Karpas-422 (cell line): ENCODE results near the gene SLC25A31. TPM values are rescaled to one million over a fixed set of nuclear protein-coding genes. Genes with fewer than 3 reads are reported as not detected.

Experiments used
- DNase-seq: peaks from one replicate; pipeline ENCODE4 v3.0.0-alpha.2; 2015
- H2AFZ ChIP-seq: fragments of 200-600 bp; sonication (generic); 2 replicates; pipeline ENCODE4 v1.6.1; 2014; ENCODE audit warnings: antibody characterized with exemption, low read length, mixed read lengths
- H3K27ac ChIP-seq: fragments of 200-600 bp; sonication (generic); 2 replicates; pipeline ENCODE4 v1.5.1; 2014; ENCODE audit warnings: mild to moderate bottlenecking, low read length, moderate library complexity
- H3K27me3 ChIP-seq: fragments of 200-600 bp; sonication (generic); 2 replicates; pipeline ENCODE4 v1.6.1; 2014; ENCODE audit warnings: low read length, mixed read lengths
- H3K36me3 ChIP-seq: fragments of 200-600 bp; sonication (generic); 2 replicates; pipeline ENCODE4 v1.6.1; 2014; ENCODE audit warnings: low read length, mixed read lengths; ENCODE audit not compliant: insufficient read depth
- H3K4me1 ChIP-seq: fragments of 200-600 bp; sonication (generic); 2 replicates; pipeline ENCODE4 v1.6.1; 2014; ENCODE audit warnings: mild to moderate bottlenecking, low read length, mixed read lengths
- H3K4me2 ChIP-seq: fragments of 200-600 bp; sonication (generic); 2 replicates; pipeline ENCODE4 v1.6.1; 2014; ENCODE audit warnings: low read length, low read depth, mild to moderate bottlenecking; ENCODE audit not compliant: poor library complexity, severe bottlenecking
- H3K4me3 ChIP-seq: fragments of 200-600 bp; sonication (generic); 2 replicates; pipeline ENCODE4 v1.5.1; 2014; ENCODE audit warnings: mild to moderate bottlenecking, antibody characterized with exemption, low read length, mixed read lengths
- H3K79me2 ChIP-seq: fragments of 200-600 bp; sonication (generic); 2 replicates; pipeline ENCODE4 v1.6.1; 2014; ENCODE audit warnings: mild to moderate bottlenecking, low read length, mixed read lengths
- H3K9ac ChIP-seq: fragments of 200-600 bp; sonication (generic); 2 replicates; pipeline ENCODE4 v1.6.0; 2014; ENCODE audit warnings: low read length
- H3K9me2 ChIP-seq: fragments of 200-600 bp; sonication (generic), shearing (Covaris generic); replicated peaks from 2 replicates; pipeline ENCODE4 v1.6.0; 2014; ENCODE audit warnings: mild to moderate bottlenecking, low read length, moderate library complexity; ENCODE audit not compliant: insufficient read depth
- H3K9me3 ChIP-seq: fragments of 300-700, 200-600 bp; sonication (generic); 2 replicates; pipeline ENCODE4 v1.6.1; 2014; ENCODE audit warnings: low read length, mixed read lengths
- H4K20me1 ChIP-seq: fragments of 200-600 bp; sonication (generic); 2 replicates; pipeline ENCODE4 v1.6.1; 2014; ENCODE audit warnings: mild to moderate bottlenecking, antibody characterized with exemption, low read length, low read depth; ENCODE audit not compliant: insufficient read depth
- total RNA-seq: library from RNA; depleted of rRNA; stranded (reverse); fragments of >200 nt; shearing (Covaris generic); gene quantifications from 2 replicates; pipeline ENCODE4 v1.2.3, GENCODE V29; 2014; ENCODE audit warnings: low replicate concordance

SLC25A31 gene
- total RNA-seq, 1 experiment from 2014 or later = not detected

DNA sequence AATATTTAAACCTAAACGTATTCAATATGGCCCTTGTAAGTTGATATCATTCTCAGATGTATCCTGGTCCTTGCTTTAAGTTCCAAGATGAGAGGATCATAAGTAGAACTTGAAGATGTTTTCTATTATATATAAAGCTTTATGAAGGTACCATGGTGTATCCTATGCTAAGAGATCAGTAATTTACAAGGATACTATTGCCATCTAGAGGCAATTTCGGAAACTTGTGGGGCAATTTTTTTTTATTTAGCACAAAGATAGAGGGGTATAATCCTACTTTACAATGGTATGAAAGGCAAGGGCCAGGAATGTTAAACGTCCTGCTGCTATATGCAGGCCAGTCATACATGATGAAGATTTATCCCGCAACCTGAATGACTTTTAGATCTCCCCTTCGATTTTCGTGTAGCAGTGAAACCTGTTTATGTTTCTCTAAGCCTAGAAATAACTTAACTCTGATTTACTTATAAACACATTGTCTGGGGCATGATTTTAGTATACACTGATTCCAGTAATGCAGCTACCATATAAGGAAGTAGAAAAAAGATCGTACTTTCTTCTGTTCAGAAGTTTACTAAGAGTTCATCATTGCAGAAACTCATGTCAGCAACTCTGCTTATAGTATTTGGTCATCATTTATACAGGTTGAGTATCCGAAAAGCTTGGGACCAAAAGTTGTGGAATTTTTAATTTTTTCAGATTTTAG is 2.6 kb downstream of the SLC25A31 start:
- no peak overlapping the region for H3K27ac ChIP-seq
- no peak overlapping the region for H3K4me2 ChIP-seq
- H2AFZ ChIP-seq = no peak overlapping the region
- no peaks in the 10 kb centered on the region for H3K9me3 ChIP-seq
- no peaks in the 10 kb centered on the region for H3K36me3 ChIP-seq
- H3K9ac ChIP-seq = no peak overlapping the region
- no peaks in the 10 kb centered on the region for H3K27me3 ChIP-seq
- H4K20me1 ChIP-seq = no peaks in the 10 kb centered on the region
- peaks cover 5% of the 10 kb centered on the region; the same call in 1 of the 2 replicates for H3K4me1 ChIP-seq
- DNase-seq = peak; percentile 85
- H3K79me2 ChIP-seq = no peaks in the 10 kb centered on the region
- H3K4me3 ChIP-seq = no peak overlapping the region
- no peaks in the 10 kb centered on the region for H3K9me2 ChIP-seq

DNA sequence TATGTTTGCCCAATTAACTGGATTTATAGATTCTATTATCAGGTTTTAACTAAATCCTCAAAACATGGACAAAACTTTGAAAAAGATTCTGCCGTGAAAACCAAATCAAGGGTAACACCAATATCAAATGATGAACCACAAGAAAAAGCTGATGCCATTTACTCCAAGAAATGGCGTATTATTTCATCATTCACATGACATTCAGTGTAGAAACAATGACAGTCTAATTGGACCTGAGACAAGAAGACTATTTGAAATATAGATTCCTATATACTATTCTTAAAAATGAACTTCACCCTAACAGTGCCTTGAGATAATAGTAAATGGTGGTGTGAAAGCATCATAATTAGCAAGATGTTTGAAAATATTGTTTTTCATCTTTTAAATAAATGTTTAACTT is 4.8 kb downstream of the SLC25A31 start:
- H3K4me2 ChIP-seq = no peak overlapping the region
- no peaks in the 10 kb centered on the region for H3K9me3 ChIP-seq
- no peaks in the 10 kb centered on the region for H3K27me3 ChIP-seq
- H3K27ac ChIP-seq = no peak overlapping the region
- no peaks in the 10 kb centered on the region for H3K9me2 ChIP-seq
- H3K4me1 ChIP-seq = peaks cover 5% of the 10 kb centered on the region; the same call in 1 of the 2 replicates
- no peaks in the 10 kb centered on the region for H3K79me2 ChIP-seq
- H4K20me1 ChIP-seq = no peaks in the 10 kb centered on the region
- DNase-seq = no peak
- H2AFZ ChIP-seq = no peak overlapping the region
- no peak overlapping the region for H3K4me3 ChIP-seq
- no peaks in the 10 kb centered on the region for H3K36me3 ChIP-seq
- H3K9ac ChIP-seq = no peak overlapping the region

- no peaks in the 10 kb centered on the region for H3K9me2 ChIP-seq
- no peaks in the 10 kb centered on the region for H3K79me2 ChIP-seq
- no peaks in the 10 kb centered on the region for H3K9me3 ChIP-seq
- no peaks in the 10 kb centered on the region for H3K36me3 ChIP-seq
- H3K4me3 ChIP-seq = no peak overlapping the region
- H3K4me1 ChIP-seq = peaks cover 5% of the 10 kb centered on the region; the same call in 1 of the 2 replicates
- DNase-seq = no peak
- no peaks in the 10 kb centered on the region for H4K20me1 ChIP-seq
- no peak overlapping the region for H2AFZ ChIP-seq
- H3K27me3 ChIP-seq = no peaks in the 10 kb centered on the region
- H3K4me2 ChIP-seq = no peak overlapping the region
- H3K9ac ChIP-seq = no peak overlapping the region
- no peak overlapping the region for H3K27ac ChIP-seq
These were observed 7.1 kb downstream of the SLC25A31 start for GRCh38 chr4:127737295-127737694.

DNA sequence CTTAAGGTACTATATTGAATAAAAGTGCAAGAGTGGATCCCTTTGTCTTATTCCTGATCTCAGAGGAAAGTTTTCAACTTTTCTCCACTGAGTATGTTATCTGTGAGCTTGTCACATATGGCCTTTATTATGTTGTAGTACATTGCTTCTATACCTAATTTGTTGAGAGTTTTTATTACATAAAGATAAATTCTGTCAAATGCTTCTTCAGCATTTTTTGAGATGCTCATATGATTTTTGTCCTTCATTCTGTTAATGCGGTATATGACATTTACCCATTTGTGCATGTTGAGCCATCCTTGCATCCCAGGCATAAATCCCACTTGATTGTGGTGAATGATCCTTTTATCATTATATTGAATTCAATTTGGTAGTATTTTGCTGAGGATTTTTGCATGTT is 11.0 kb downstream of the SLC25A31 start:
- no peaks in the 10 kb centered on the region for H4K20me1 ChIP-seq
- no peaks in the 10 kb centered on the region for H3K79me2 ChIP-seq
- no peaks in the 10 kb centered on the region for H3K36me3 ChIP-seq
- no peak overlapping the region for H3K4me2 ChIP-seq
- H3K27me3 ChIP-seq = no peaks in the 10 kb centered on the region
- no peak overlapping the region for H3K27ac ChIP-seq
- no peak overlapping the region for H3K9ac ChIP-seq
- H3K4me1 ChIP-seq = no peaks in the 10 kb centered on the region
- no peak for DNase-seq
- H3K4me3 ChIP-seq = no peak overlapping the region
- no peaks in the 10 kb centered on the region for H3K9me3 ChIP-seq
- H3K9me2 ChIP-seq = no peaks in the 10 kb centered on the region
- no peak overlapping the region for H2AFZ ChIP-seq

- DNase-seq = no peak
- Histone ChIP-seq H3K4me2 (no peak overlapping the region), H3K4me1 (no peaks in the 10 kb centered on the region), H3K36me3 (no peaks in the 10 kb centered on the region; the same call in 1 of the 2 replicates), H2AFZ (no peak overlapping the region), H3K79me2 (no peaks in the 10 kb centered on the region), H3K27ac (no peak overlapping the region), H3K9me2 (no peaks in the 10 kb centered on the region), H3K9me3 (peaks cover 22% of the 10 kb centered on the region), H3K9ac (no peak overlapping the region), H4K20me1 (no peaks in the 10 kb centered on the region), H3K27me3 (no peaks in the 10 kb centered on the region), H3K4me3 (no peak overlapping the region)
These were observed 17.7 kb downstream of the SLC25A31 start for GRCh38 chr4:127747883-127748282.

GRCh38 chr4:127748957-127749356 is 18.8 kb downstream of the SLC25A31 start:
- Histone ChIP-seq H3K79me2 (no peaks in the 10 kb centered on the region), H3K4me1 (no peaks in the 10 kb centered on the region), H4K20me1 (no peaks in the 10 kb centered on the region), H3K9me2 (no peaks in the 10 kb centered on the region), H3K27ac (no peak overlapping the region), H3K4me2 (no peak overlapping the region), H3K36me3 (no peaks in the 10 kb centered on the region; the same call in 1 of the 2 replicates), H2AFZ (no peak overlapping the region), H3K9me3 (peaks cover 22% of the 10 kb centered on the region), H3K4me3 (no peak overlapping the region), H3K27me3 (no peaks in the 10 kb centered on the region), H3K9ac (no peak overlapping the region)
- DNase-seq = no peak

- Histone ChIP-seq H3K4me1 (no peaks in the 10 kb centered on the region), H3K9ac (no peak overlapping the region), H3K4me3 (no peak overlapping the region), H2AFZ (no peak overlapping the region), H3K27me3 (no peaks in the 10 kb centered on the region), H3K9me2 (no peaks in the 10 kb centered on the region), H3K4me2 (no peak overlapping the region), H3K27ac (no peak overlapping the region), H3K9me3 (no peaks in the 10 kb centered on the region), H4K20me1 (no peaks in the 10 kb centered on the region), H3K36me3 (no peaks in the 10 kb centered on the region), H3K79me2 (no peaks in the 10 kb centered on the region)
- no peak for DNase-seq
These were observed 26.7 kb downstream of the SLC25A31 start for GRCh38 chr4:127756906-127757305.

DNA sequence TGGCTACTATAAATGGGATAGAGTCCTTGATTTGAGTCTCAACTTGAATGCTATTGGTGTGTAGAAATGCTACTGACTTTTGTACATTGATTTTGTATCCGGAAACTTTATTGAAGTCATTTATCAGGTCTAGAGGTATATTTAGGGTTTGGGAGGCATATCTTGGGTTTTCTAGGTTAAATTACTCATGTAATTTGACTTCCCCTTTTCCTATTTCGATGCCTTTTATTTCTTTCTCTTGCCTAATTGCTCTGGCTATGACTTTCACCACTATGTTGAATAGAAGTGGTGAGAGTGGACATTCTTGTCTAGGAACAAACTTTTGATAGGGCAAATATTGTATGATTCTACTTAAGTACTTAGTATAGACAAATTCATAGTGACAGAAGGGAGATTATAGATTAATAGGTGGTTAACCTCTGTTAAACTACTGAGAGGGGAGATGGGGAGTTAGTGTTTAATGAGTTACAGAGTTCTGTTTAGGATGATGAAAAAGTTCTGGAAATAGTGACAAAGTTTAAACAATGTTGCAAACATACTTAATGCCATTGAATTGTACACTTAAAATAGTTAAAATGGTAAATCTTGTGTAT is 29.1 kb downstream of the SLC25A31 start:
- DNase-seq = no peak
- Histone ChIP-seq H3K9me2 (no peaks in the 10 kb centered on the region), H3K9me3 (no peaks in the 10 kb centered on the region), H2AFZ (no peak overlapping the region), H3K4me3 (no peak overlapping the region), H3K4me1 (no peaks in the 10 kb centered on the region), H3K27ac (no peak overlapping the region), H3K27me3 (no peaks in the 10 kb centered on the region), H3K4me2 (no peak overlapping the region), H3K9ac (no peak overlapping the region), H4K20me1 (no peaks in the 10 kb centered on the region), H3K79me2 (no peaks in the 10 kb centered on the region), H3K36me3 (no peaks in the 10 kb centered on the region)
